HG03565 (cell line): ENCODE measurements around the gene CCR3.

Source experiments
- ATAC-seq: cut with Tn5 transposase; IDR thresholded peaks from one replicate; pipeline ENCODE4 v1.9.1; 2021; ENCODE audit warnings: mild to moderate bottlenecking, moderate library complexity; ENCODE audit not compliant: unreplicated experiment

The CCR3 gene

DNA sequence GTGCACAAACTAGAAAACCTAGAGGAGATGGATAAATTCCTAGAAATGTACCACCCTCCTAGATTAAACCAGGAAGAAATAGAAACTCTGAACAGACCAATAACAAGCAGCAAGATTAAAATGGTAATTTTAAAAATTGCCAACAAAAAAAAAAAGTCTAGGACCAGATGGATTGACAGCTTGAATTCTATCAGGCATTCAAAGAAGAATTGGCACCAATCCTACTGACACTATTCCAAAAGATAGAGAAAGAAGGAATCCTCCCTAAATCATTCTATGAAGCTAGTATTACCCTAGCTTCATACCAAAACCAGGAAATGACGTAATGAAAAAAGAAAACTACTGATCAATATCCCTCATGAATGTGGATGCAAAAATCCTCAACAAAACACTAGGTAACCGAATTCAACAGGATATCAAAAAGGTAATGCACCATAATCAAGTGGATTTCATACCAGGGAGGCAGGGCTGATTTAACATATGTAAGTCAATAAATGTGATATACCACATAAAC is 24.0 kb upstream of the CCR3 start:
- no peak for ATAC-seq

GRCh38 chr3:46221391-46221790 is 20.9 kb upstream of the CCR3 start:
- no peak for ATAC-seq

DNA sequence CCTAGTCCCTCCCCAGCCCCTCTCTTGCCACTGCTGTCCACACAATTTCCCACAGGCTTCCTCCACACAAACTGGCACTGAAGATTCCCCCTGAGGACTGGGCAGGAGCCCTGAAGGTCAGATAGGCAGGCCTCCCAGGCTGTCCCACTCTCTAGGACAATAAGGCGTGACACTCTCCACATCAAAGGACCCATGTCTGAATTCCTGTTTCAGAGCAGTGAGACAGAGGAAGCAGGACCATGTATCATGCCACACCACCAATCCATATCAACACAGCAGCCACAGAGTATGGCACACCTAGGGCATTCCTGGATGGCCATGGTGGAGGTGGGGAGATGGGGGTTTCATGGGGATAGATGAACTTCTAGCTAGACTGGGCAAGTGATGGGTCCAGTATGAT is 20.3 kb upstream of the CCR3 start:
- no peak for ATAC-seq

GRCh38 chr3:46222435-46223161 is 19.7 kb upstream of the CCR3 start:
- no peak for ATAC-seq

GRCh38 chr3:46228260-46229242 is 13.7 kb upstream of the CCR3 start:
- ATAC-seq = no peak

DNA sequence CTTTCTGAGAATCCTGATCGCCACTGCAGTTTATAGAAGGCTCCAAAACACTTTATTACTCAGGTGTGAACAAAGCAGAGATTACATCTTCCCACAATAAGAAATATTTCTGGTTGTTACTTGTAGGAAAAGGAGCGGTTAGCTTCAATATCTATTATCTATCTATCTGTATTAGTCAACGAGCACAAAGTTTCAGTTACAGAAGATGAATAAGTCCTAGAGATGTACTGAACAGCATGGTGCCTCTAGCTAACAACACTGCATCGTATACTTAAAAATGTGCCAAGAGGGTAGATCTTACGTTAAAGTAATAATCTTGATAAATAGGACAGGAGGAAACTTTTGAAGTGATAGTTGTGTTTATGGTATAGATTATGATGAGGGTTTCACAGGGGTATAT is 10.9 kb upstream of the CCR3 start:
- ATAC-seq = no peak

DNA sequence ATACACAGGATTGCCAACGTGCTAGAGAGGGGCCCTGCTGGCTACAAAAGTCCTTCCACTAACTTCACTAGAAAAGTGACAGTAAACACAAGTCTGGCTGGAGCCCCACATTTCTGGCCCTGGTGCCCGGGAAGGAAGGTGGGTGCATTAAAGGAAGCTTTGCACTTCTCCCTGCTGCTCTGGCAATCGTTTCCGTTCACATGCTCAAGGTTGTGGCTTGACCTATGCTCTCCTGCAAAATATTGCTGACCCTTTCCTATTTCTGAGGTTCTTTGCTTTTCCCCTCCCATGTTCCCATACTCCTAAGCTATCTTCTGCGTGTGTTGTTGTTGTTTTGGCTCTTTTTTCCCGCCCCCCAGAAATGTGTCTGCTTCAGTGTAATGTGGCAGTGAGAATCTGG is 9.1 kb upstream of the CCR3 start:
- ATAC-seq = no peak

- ATAC-seq = no peak
These were observed 6.8 kb upstream of the CCR3 start for GRCh38 chr3:46235425-46235824.

DNA sequence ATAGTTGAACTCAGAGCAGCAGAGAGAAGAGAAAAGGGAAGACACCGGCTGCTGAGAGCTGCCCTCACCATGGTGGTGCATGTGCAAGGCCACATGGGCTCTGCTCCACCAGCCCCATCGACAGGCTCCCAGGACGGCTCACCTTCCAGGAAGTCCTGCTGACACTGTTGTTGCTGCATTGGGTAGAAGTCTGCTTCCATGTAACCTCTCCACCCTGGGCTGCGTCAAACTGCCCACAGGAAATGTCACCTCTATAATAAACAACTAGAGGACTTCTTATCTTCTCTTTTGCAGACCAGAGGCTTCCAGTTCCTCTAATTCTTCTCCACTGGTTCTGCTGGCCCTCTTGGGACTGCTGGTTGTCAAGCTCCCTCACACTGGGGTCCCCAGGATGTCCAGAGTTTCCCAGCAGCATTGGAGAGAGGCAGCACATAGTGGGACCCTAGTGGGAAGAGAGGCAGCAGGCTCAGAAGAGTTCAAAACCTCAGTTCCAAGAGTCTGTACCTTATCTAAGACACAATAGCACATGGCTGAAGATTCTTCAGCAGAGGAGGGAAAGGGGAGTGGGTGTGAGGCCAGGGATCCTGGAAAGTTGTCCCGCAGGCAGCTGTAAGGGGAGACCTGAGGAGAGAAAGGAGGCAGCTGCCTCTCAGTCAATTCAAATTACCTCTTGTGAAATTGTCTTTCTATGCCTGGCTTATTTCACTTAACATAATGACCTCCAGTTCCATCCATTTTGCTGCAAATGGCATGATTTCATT is 5.8 kb upstream of the CCR3 start:
- ATAC-seq = no peak

DNA sequence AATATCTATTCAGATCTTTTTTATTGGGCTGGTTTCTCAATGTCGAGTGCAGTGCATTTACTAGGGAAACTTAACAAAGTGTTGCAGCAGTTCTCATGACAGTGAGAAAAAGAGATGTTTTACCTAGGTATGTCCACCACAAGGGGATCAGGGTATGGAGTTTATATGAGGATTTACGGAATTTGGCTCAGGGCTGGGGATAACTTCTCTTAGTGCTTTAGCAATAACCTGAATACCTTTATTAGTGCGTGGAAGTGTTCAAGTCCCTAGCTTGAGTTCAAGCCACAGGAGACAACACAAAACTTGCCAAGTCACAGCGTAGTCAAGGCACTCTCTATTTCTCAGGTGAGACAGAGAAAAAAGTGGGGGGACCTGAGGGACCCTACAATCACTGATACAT is 3.9 kb upstream of the CCR3 start:
- no peak for ATAC-seq

- no peak for ATAC-seq
These were observed 2.8 kb upstream of the CCR3 start for GRCh38 chr3:46239301-46239938.

- ATAC-seq = no peak
These were observed 2.3 kb upstream of the CCR3 start for GRCh38 chr3:46239952-46240351.

DNA sequence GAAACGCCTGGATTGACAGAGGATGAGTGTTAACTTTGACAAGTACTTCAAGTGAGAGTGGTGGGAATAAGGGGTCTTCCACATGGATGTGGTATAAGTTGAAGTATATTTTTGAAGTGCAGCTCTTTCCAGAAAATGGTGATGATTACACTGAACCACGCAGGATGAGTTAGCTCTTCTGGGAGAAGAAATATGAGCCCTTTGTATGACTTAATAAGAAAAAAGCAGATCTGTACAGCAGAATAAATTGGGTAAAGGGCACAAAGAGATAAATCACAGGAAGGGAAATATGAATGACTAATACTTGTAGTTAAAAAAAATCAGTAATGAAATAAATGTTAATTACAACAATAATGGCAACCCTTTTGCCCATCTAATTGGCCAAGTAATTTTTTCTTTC is 1.3 kb downstream of the CCR3 start:
- no peak for ATAC-seq

GRCh38 chr3:46245146-46245545 is 2.9 kb downstream of the CCR3 start:
- ATAC-seq = no peak

DNA sequence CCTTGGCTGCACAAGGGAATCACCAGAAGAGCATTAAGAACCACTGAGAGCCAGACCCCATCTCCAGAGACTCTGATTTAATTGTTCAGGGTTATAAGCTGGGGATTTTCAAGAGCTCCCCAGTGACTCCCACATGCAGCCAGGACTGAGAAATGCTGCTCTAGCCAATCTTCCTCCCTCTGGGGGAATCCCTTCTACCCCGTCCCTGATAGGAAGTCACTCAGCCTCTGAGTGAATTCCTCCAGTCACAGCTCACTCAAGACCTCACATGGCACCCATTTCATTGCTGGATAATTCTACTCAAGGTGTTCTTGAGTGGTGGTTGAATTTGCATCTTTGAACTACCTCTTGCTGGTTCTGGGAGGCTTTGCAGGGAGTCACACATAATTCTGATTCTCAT is 10.7 kb downstream of the CCR3 start:
- no peak for ATAC-seq

- ATAC-seq = no peak
These were observed 16.3 kb downstream of the CCR3 start for GRCh38 chr3:46258525-46258924.

- ATAC-seq = no peak
These were observed 19.8 kb downstream of the CCR3 start for GRCh38 chr3:46261926-46262594.

DNA sequence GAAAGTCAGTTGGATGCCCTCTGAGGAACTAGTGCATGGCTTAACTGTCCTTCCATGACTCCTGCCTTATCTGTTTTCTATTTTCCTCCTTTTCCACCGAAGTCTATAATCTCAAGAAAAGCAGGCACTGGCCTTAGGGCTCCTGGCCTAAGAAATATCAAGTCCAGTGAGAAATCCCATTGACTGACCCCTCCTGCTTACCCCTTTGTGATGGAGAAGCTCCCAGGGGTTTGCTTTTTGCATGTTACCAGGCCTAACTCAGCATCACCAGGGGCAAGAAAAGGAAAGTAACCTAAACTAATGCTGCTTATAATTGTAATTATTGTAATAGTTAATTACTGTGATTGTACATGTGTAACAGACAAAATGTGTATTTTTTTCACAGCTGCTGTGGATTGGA is 21.7 kb downstream of the CCR3 start:
- no peak for ATAC-seq

DNA sequence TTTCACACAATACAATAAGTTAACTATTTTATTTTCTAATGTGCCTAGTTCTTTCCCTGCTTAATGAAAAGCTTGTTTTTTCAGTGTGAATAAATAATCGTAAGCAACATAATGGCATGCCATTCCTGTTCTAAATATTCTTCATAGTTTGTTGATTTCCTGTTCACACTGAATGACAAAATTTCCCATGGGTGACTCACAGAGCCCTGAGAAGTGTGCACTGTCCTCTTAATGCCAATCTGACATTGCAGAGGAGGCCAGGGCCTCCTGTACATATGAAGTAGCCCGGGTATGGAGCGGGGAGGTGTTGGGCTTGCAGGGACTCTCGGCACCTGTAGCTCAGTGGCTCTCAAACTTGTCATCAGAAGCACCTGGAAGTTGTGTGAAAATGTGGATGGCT is 24.3 kb downstream of the CCR3 start:
- ATAC-seq = no peak

DNA sequence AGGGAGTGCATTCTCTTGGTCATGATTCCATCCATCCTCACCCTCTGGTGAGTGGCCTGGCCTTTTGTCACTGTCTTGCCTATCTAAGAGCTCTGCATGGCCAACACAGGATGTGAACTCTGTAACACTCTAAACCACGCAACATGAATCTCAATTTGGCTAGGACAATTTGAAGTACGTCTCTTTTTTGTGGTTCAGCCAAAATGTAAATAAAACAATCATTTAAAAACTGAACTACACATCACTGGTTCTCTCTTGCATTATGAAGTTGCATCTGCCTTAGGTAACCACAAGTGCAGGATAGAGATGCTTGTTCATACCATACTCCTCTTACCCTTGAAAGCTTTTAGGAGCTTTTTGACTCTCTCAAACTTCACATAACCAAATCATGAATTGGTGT is 27.3 kb downstream of the CCR3 start:
- ATAC-seq = no peak
